HG02885 (cell line): ENCODE data around the gene STK25.

Experiments
- ATAC-seq: cut with Tn5 transposase; IDR thresholded peaks from one replicate; pipeline ENCODE4 v1.9.1; 2021; ENCODE audit warnings: mild to moderate bottlenecking; ENCODE audit not compliant: unreplicated experiment, poor library complexity

The STK25 gene

GRCh38 chr2:241508240-241509154 is at the start of gene STK25:
TSS of gene STK25 (minus strand) at chr2:241508584. CDS start at chr2:241508035, 549 bp downstream.
- peak; percentile 92 for ATAC-seq

GRCh38 chr2:241556746-241557145 is 48.4 kb upstream of the STK25 start:
- no peak for ATAC-seq

DNA sequence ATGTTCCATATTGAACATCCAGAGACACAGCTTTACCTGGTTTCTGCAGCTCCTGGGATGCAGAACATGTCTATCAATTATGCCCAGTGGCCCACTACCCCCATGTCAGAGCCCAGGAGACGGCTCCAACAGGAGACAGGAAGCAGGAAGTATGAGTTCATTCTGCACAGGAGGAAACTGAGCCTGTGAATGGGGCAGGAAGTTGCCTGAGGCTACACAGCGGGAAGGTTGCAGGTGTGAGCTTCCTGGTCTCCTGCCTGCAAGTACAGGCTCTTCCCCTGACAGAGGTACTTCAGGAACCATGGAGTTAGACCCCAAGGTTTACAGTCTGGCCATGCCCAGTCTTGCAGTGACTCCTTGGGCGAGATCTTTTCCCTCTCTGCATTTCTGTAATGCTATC is 47.3 kb upstream of the STK25 start:
- ATAC-seq: no peak

GRCh38 chr2:241554610-241555322 is 46.4 kb upstream of the STK25 start:
- ATAC-seq: no peak

DNA sequence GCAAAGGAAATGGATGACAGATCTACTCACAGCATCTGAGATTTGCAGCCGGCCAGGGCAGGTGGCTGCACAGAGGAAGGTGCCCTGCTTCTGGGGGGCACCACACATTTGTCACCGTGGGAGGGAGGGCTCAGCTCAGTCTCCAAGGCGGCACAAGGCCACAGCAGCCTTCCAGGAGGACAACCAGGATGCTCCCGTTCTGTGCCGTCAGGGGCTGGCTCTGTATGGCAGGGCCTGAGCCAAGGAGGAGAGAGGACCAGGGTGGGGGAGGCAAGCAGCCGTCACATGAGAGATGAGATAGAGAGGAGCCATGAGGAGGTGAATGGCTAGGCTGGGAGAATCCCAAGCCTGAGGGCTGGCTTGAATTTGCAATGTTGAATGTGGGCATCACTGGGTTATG is 45.6 kb upstream of the STK25 start:
- ATAC-seq: no peak

GRCh38 chr2:241553512-241553830 is 45.1 kb upstream of the STK25 start:
- no peak for ATAC-seq

DNA sequence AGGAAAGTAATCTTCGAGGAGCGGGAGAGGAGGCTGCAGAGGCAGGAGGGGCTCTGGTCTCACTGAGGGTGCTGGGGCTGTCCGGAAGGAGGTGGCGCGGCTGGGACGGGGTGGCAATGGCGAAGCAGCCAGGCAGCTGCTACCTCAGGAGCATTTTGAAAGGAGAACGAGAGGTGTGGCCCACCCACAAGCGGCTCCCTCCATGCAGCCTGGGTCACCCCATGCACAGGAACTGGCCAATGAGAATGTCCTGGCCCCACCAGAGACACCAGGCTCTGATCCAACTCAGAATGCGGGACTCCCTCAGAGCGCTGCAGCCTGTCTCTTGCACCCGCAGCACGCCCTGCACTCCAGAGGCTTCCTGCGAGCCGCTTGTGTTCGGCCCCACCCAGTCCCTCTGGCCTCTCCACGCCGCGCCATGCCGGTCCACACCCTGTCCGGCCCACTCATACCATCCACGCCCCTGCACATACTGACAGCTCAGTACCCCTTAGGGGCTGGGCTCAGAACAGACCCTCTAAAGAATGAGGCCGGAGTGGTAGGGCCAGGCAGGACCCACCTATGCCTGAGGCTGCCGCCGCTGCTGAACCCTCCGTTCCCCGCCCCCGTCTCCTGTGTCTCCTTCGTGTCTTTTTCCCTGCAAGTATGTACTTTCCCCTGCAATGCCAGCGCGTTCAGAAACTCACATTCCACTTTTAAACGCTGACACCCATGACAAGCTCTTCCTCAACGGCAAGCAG is 43.8 kb upstream of the STK25 start:
- no peak for ATAC-seq

GRCh38 chr2:241551599-241551997 is 43.2 kb upstream of the STK25 start:
- no peak for ATAC-seq

DNA sequence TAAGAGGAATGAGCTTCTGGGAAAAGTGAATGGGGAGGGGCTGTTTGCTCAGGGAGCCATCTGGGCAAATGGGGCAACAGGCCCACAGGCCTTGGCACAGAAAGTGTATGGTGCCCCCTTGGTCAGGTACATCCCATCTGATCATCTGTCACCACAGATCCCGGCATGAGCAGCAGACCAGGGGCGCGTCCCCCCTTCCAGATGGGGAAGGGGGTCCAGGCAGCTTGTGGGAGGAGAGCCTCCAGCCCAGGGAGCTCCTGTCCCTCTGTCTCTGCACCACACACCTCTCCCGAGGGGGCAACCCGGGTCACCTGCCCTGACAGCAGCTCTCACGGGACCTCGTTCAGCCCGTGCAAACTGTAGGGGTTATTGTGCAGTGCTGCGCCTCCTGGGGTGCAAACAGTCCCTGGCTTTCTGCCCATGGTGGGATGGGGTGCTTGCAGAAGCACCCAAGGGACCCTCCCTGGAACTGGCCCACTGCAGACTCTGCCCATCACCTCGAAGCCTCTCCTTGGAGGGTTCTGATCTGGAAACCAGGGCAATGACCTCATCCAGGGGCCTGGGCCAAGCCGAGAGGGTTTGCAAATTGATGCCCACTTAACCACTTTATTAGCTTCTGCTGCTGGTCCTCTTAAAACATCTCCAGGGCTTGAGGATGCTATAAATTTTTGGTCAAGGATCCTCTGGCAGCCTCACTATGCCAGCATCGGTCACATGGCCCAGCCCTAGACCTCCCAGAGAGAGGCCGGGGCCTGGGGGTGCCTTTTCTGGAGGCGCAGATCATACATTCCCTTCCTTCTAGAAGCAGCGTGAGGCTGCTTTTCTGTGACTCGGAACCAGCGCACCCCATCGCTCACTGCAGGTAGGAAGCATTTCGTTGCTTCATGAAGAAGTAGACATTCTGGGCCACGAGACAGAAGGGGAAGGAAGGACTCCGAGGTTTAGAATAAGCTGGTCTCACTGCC is 42.5 kb upstream of the STK25 start:
- no peak for ATAC-seq

- no peak for ATAC-seq
These were observed 40.1 kb upstream of the STK25 start for GRCh38 chr2:241548451-241548835.

DNA sequence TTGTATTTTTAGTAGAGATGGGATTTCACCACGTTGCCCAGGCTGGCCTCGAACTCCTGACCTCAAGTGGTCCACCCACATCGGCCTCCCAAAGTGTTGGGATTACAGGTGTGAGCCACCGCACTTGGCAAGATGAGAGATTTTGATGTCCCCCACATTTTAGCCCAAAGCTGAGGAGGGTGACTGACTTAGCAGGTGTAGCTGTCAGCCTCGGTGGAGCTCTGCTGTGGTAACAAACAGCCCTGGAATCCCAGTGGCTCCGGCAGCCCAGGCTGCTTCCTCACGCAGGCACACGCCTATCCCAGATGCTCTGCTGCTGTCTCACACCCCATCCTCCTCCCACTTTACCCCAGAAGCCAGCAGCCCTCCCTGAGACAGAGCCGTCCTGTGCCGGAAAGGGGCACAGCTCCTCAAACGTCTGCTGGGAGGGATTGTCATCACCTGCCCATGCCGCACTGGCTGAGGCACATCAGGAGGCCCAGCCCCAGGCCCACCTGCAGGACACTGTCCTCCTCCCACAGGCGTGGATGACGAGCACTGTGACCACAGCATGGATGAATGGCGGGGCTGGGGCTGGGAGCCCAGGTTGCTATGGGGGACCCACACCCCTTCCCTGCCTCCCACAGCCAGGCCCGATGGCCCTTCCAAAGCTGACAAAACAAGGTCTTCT is 39.5 kb upstream of the STK25 start:
- no peak for ATAC-seq

DNA sequence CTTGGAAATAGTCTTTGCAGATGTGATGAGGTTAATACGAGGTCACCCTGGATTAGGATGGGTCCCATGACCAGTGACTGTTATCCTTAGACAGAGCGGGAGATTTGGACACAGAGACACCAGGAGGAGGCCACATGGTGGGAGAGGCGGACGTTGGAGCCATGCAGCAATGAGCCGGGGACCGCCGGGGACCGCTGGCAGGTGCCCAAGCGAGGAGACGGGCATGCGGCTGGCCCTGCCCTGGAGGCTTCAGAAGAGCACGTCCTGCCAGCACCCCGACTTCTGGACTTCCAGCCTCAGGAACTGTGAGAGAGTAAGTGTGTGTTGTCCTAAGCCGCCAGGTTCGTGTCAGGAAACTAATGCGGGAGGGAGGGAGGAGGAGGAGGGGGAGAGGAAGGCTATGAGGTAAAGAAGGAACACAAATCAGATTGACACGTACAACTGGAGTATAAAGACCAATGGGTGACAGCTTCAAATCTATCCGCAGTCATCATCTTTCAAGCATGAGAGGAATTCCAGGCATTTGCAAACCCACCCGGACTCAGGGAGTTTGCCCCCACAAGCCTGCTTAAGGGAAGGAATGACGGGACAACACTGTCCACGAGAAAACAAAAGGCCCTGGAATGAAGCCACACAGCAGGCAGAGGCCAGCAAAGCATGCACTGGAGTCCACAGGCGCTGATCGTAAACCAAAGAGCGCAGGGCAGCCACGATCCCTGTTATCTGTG is 38.6 kb upstream of the STK25 start:
- no peak for ATAC-seq

- ATAC-seq: no peak
These were observed 37.4 kb upstream of the STK25 start for GRCh38 chr2:241545523-241546473.

DNA sequence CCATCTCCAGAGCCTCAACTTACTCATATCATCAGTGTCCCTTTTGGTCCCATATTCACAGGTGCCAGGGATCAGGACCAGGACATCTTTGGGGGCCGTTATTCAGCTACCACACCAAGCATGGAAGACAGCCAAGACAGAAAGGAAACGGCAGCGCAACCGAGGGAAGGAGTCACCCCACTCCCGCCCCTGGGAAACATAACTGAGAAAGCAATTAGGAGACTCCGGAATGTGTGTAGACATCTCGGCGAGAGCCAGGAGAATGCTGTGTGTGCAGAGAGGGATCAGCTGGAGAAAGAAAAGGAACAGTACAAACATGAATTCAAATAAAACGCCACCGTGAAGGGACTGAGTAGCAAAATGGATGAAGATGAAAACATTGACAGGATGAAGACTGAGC is 36.7 kb upstream of the STK25 start:
- no peak for ATAC-seq

DNA sequence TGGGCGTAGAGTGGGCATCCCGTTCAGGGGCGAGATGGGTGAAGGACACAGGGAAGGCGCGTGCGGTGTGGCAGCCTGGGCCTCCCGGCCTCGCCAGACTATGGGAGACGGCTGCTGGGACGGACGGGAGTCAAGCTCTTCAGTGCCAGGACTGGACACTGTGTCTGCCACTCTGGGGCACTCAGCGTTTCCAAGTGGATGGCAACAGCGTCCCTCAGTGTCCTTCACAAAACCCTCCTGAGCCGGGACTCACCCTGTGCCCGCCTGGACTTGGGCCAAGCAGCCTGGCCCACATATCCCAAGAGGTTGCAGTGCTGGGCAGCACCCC is 33.9 kb upstream of the STK25 start:
- no peak for ATAC-seq

DNA sequence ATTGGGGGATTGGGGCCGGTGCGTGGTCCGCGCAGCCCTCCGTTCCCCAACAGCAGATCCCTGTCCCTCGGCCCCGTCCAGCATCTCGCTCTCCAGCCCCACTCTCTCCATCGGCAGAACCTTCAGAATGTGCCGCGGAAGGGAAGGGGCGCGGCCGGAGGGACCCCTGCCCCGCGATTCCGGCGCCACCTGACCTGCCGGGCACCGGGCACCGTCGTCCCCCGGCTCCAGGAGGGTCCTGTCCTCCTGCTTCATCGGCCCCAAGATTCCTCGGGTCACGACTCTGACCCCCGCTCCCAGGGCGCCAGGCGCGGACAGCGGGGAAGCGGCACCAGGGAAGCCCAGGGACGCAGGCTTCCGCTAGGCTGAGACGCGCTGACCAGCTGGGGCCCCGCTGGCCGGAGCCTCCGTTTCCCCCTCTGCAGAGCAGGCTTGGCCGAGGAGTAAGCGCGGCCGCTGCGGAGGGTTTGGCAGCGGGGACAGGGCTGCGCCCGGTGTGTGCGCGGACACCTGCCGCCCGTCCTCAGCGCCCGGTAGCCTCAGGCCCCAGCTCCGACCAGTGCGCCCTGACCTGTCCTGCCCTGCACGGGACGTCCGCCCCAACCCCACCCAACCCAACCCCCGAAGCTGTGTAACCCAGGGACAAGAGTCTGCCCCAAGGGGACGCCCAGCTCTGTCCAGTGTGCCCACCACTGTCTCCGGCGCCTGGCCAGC is 33.3 kb upstream of the STK25 start:
- ATAC-seq: no peak
